HFF-Myc (cell line): ENCODE data around the gene SRRM4.

ENCODE experiments used
- DNase-seq: peaks from one replicate; pipeline ENCODE4 v3.0.0-alpha.2; 2011; ENCODE audit warnings: low read depth; ENCODE audit errors: extremely low read depth
- H3K4me3 ChIP-seq: replicated peaks from 2 replicates; pipeline ENCODE4 v1.5.1; 2011; ENCODE audit warnings: low read depth, mild to moderate bottlenecking, control low read depth, low read length
- TF ChIP-seq, protein P1 (sequence below): IDR thresholded peaks from 2 replicates; pipeline ENCODE4 v1.5.1; 2012; ENCODE audit warnings: mild to moderate bottlenecking, low read depth, low read length, control low read depth; ENCODE audit errors: missing control alignments

SRRM4 gene

GRCh38 chr12:119211884-119212283, 230.5 kb downstream of the SRRM4 start:
- no peak overlapping the region for H3K4me3 ChIP-seq
- no peak for DNase-seq
- TF ChIP-seq, protein P1, sequence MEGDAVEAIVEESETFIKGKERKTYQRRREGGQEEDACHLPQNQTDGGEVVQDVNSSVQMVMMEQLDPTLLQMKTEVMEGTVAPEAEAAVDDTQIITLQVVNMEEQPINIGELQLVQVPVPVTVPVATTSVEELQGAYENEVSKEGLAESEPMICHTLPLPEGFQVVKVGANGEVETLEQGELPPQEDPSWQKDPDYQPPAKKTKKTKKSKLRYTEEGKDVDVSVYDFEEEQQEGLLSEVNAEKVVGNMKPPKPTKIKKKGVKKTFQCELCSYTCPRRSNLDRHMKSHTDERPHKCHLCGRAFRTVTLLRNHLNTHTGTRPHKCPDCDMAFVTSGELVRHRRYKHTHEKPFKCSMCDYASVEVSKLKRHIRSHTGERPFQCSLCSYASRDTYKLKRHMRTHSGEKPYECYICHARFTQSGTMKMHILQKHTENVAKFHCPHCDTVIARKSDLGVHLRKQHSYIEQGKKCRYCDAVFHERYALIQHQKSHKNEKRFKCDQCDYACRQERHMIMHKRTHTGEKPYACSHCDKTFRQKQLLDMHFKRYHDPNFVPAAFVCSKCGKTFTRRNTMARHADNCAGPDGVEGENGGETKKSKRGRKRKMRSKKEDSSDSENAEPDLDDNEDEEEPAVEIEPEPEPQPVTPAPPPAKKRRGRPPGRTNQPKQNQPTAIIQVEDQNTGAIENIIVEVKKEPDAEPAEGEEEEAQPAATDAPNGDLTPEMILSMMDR: no peak
